HCT116 (cell line): Measurements from ENCODE around the gene KRTAP12-4.

ENCODE experiments used
- POLR2A ChIP-seq: IDR thresholded peaks from 2 replicates; pipeline ENCODE4 v1.7.0; 2011; ENCODE audit warnings: borderline replicate concordance; ENCODE audit not compliant: insufficient read depth, insufficient read length; ENCODE audit errors: extremely low read depth
- TF ChIP-seq, protein P1 (sequence below), 3 experiments: fragments of 200-600 bp in 1 of 3; sonication (generic) in 1 of 3; IDR thresholded peaks in 2 of 3; conservative IDR thresholded peaks in 1 of 3; 2 replicates each; pipeline ENCODE4 v1.5.1; 2012 to 2017; ENCODE audit warnings: low read depth in 2 of 3, low read length in 2 of 3, antibody characterized with exemption in 1 of 3, borderline replicate concordance in 1 of 3, control low read depth in 1 of 3, mild to moderate bottlenecking in 1 of 3, mixed read lengths in 1 of 3, mixed run types in 1 of 3, moderate library complexity in 1 of 3; ENCODE audit not compliant: insufficient read depth in 1 of 3

DNA sequence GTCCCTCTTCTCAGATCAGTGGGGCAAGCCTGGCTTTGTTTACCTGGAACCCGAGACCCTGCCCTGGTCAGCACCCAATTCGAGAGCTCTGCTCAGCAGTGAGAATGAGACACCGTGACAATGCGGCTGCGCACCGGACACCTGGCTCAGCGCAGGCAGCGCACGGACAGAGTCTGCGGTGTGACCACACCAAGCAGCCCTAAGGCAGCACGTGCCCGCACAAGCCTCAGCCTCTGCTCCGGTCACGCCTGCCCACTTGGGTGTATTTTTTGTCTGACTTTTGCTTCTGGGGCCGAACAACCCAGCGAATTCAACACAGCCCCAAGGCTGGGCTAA is 37.9 kb downstream of the KRTAP12-4 start:
- no peak for TF ChIP-seq POLR2A
- TF ChIP-seq, protein P1, sequence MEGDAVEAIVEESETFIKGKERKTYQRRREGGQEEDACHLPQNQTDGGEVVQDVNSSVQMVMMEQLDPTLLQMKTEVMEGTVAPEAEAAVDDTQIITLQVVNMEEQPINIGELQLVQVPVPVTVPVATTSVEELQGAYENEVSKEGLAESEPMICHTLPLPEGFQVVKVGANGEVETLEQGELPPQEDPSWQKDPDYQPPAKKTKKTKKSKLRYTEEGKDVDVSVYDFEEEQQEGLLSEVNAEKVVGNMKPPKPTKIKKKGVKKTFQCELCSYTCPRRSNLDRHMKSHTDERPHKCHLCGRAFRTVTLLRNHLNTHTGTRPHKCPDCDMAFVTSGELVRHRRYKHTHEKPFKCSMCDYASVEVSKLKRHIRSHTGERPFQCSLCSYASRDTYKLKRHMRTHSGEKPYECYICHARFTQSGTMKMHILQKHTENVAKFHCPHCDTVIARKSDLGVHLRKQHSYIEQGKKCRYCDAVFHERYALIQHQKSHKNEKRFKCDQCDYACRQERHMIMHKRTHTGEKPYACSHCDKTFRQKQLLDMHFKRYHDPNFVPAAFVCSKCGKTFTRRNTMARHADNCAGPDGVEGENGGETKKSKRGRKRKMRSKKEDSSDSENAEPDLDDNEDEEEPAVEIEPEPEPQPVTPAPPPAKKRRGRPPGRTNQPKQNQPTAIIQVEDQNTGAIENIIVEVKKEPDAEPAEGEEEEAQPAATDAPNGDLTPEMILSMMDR (IDR thresholded peaks at IDR 0.05 in 2 of 3, conservative IDR thresholded peaks at IDR 0.05 in 1 of 3; ENCODE audit: borderline replicate concordance in 1 of 3, insufficient read depth in 1 of 3, low read depth in 2 of 3, low read length in 2 of 3), result no peak
